Liver (tissue), 9 donors: ENCODE data around the gene U2AF2. TPM values are rescaled to one million over a fixed set of nuclear protein-coding genes. Genes with fewer than 3 reads are reported as not detected.

Source experiments
- DNase-seq: peaks from one replicate; pipeline ENCODE4 v3.0.0-alpha.2; 2017; ENCODE audit warnings: low spot score
- H3K27ac ChIP-seq, 2 donors: one replicate each; pipeline ENCODE4 v1.7.0; 2013; ENCODE audit warnings: inconsistent platforms in 2 of 2, low read length in 2 of 2, control low read depth in 1 of 2, low read depth in 1 of 2, mild to moderate bottlenecking in 1 of 2
- H3K27me3 ChIP-seq, 4 donors: one replicate each; pipeline versions ENCODE4 v1.6.1 to v1.7.0; 2013; ENCODE audit warnings: low read length in 3 of 4, inconsistent platforms in 1 of 4, mild to moderate bottlenecking in 1 of 4, moderate library complexity in 1 of 4; ENCODE audit not compliant: control insufficient read depth in 4 of 4, insufficient read depth in 4 of 4
- H3K36me3 ChIP-seq, 4 donors: one replicate each; pipeline versions ENCODE4 v1.6.1 to v1.7.0; 2013; ENCODE audit warnings: low read length in 3 of 4, mild to moderate bottlenecking in 3 of 4, low read depth in 1 of 4, moderate library complexity in 1 of 4; ENCODE audit not compliant: control insufficient read depth in 4 of 4, insufficient read depth in 3 of 4
- H3K4me1 ChIP-seq, 4 donors: one replicate each; pipeline versions ENCODE4 v1.6.1 to v1.7.0; 2013; ENCODE audit warnings: low read length in 3 of 4, mild to moderate bottlenecking in 3 of 4, moderate library complexity in 1 of 4; ENCODE audit not compliant: control insufficient read depth in 4 of 4, insufficient read depth in 4 of 4
- H3K4me3 ChIP-seq, 3 donors: one replicate each; pipeline versions ENCODE4 v1.6.1 to v1.7.0; 2013; ENCODE audit warnings: low read length in 3 of 3, control low read depth in 1 of 3, low read depth in 1 of 3, mild to moderate bottlenecking in 1 of 3
- H3K9ac ChIP-seq, 2 donors: one replicate each; pipeline ENCODE4 v1.7.0; 2013; ENCODE audit warnings: low read length in 2 of 2, mild to moderate bottlenecking in 2 of 2, moderate library complexity in 2 of 2, control low read depth in 1 of 2, low read depth in 1 of 2
- H3K9me3 ChIP-seq, 4 donors: one replicate each; pipeline versions ENCODE4 v1.6.1 to v1.7.0; 2013; ENCODE audit warnings: low read length in 3 of 4; ENCODE audit not compliant: control insufficient read depth in 4 of 4
- EGR1 ChIP-seq, 2 donors: IDR thresholded peaks; 2 replicates each; pipeline ENCODE4 v1.6.1; 2016 to 2018; ENCODE audit warnings: antibody characterized with exemption in 2 of 2, low read depth in 2 of 2
- FOXA1 ChIP-seq: IDR thresholded peaks from 2 replicates; pipeline ENCODE4 v1.6.1; 2016; ENCODE audit warnings: antibody characterized with exemption
- FOXA2 ChIP-seq: IDR thresholded peaks from 2 replicates; pipeline ENCODE4 v1.6.1; 2016; ENCODE audit warnings: antibody characterized with exemption
- RAD21 ChIP-seq, 2 donors: IDR thresholded peaks; 2 replicates each; pipeline ENCODE4 v1.6.1; 2016; ENCODE audit warnings: antibody characterized with exemption in 2 of 2, mild to moderate bottlenecking in 2 of 2
- RXRA ChIP-seq, 2 donors: IDR thresholded peaks; 2 replicates each; pipeline ENCODE4 v1.6.1; 2017 to 2018; ENCODE audit warnings: antibody characterized with exemption in 2 of 2, mild to moderate bottlenecking in 1 of 2
- SP1 ChIP-seq: IDR thresholded peaks from 2 replicates; pipeline ENCODE4 v1.6.1; 2018; ENCODE audit warnings: antibody characterized with exemption, mild to moderate bottlenecking
- YY1 ChIP-seq: IDR thresholded peaks from 2 replicates; pipeline ENCODE4 v1.6.1; 2016; ENCODE audit warnings: antibody characterized with exemption, mild to moderate bottlenecking
- WGBS: extraction: QIAGEN DNeasy Blood & Tissue Kit; methylation state at CpG from one replicate; pipeline ENCODE4 v1.1.7; 2013; 5-methylcytosine and 5-hydroxymethylcytosine counted together
- polyA plus RNA-seq, 2 donors: library from polyadenylated mRNA; stranded (reverse) in 1 of 2; unstranded in 1 of 2; fragments of 200-250 nt in 1 of 2; fragments of >200 nt in 1 of 2; fragmentation: Nextera tagmentation in 1 of 2; extraction: Ambion mirVana in 1 of 2; gene quantifications; one replicate each; pipeline versions ENCODE4 v1.2.1 to v1.2.3, GENCODE V29; 2013 to 2015
- total RNA-seq, 2 donors: library from RNA; depleted of rRNA; stranded (reverse); fragments of >200 nt; gene quantifications; one replicate each; pipeline ENCODE4 v1.2.3, GENCODE V29; 2014
- TF ChIP-seq, protein P1 (sequence below): IDR thresholded peaks from 2 replicates; pipeline ENCODE4 v1.6.1; 2016; ENCODE audit warnings: antibody characterized with exemption
- TF ChIP-seq, protein P2 (sequence below): fragments of 150-350 bp; IDR thresholded peaks from 2 replicates; pipeline ENCODE4 v1.5.1; 2017; ENCODE audit warnings: improper control_type of control experiment, low read depth, low read length; ENCODE audit not compliant: missing input control
- TF ChIP-seq, protein P3 (sequence below): IDR thresholded peaks from 2 replicates; pipeline ENCODE4 v1.6.1; 2016; ENCODE audit warnings: antibody characterized with exemption, mild to moderate bottlenecking
- donor health status: healthy.
- donor health status: healthy.
- donor health status: healthy.
- donor health status: healthy.
- donor health status: healthy.

Gene U2AF2
- total and polyA plus RNA-seq, 4 donors, result 8.6 to 66.6 (median 51.2) TPM

DNA sequence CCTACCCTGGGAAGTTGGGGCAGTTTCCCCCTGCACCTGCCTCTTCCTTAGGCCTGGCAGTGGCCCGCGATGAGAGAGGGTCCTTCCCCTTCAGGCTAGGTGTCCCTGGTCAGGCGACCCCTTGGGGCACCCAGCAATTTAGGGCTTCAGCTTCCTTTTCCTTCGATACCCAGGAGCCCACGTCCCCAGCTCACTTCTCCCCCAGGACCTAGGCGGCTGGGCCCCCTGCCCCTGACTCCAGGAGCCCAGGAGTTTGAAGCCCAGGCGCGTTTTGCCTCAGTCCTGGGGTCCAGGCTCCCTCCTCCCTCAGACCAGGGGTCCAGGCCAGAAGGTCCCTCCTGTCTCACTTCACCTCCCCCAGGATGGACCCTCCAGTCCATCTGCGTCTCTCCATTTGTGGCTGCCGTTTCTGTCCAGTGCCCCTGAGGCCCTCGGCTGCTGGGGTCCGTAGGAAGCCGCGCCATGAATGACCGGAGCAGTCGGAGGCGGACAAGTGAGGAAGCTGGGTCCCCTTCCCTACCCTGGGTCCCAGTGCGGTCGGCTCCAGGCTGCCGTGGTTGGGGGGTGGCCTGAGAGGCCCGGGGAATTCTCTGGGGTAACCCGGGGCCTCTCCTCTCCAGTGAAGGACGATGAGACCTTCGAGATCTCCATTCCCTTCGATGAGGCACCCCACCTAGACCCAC is 6.1 kb upstream of the U2AF2 start (continued):
- TF ChIP-seq SP1, result no peak

DNA sequence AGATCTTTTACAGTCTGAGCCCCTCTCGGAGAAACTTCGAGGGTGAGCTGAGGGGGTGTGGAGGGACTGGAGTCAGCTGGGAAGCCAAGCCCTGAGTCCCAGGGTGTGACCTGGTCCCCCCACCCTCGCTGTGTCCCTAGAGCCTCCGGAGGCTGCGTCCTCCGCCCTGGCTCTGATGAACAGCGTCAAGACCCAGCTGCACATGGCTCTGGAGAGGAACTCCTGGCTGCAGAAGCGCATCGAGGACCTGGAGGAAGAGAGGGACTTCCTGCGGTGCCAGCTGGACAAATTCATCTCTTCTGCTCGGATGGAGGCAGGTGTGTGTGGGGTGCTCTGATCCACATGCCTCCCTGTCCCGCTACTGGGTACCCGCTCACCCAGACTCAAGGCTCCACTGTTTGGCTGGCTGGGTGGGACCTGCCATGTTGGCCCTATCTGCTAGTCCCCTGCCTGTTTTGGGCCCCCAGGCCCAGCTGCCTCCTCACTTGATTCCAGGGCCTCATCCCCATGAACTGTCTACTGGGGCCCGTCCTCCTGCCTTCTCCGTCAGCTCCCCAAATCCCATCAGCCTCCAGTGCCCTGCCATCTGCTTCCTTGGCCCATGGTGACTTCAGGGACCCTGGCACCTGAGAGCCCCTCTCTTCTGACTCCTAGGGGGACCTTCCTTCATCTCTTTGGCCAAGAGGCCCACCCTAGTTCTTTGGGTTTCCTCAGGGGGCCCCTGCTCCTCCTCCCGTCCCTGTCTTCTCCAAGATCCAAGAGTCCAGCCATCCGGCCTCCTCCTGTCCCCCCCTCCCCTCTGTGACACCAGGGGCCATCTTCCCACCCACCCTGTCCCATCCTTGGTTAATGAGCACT is 5.3 kb upstream of the U2AF2 start:
- no peak for DNase-seq
- Histone ChIP-seq H3K9ac (no peak overlapping the region), H3K4me1 (peaks cover 9 to 34% (median 26%) of the 10 kb centered on the region in 4 donors), H3K4me3 (no peak overlapping the region), H3K27me3 (no peaks in the 10 kb centered on the region), H3K9me3 (no peaks in the 10 kb centered on the region), H3K27ac (no peak overlapping the region), H3K36me3 (peaks cover 0 to 9% (median under 1%) of the 10 kb centered on the region in 4 donors)
- WGBS, result 90% methylated on average over 17 of the region's 17 CpGs
- TF ChIP-seq, protein P1, sequence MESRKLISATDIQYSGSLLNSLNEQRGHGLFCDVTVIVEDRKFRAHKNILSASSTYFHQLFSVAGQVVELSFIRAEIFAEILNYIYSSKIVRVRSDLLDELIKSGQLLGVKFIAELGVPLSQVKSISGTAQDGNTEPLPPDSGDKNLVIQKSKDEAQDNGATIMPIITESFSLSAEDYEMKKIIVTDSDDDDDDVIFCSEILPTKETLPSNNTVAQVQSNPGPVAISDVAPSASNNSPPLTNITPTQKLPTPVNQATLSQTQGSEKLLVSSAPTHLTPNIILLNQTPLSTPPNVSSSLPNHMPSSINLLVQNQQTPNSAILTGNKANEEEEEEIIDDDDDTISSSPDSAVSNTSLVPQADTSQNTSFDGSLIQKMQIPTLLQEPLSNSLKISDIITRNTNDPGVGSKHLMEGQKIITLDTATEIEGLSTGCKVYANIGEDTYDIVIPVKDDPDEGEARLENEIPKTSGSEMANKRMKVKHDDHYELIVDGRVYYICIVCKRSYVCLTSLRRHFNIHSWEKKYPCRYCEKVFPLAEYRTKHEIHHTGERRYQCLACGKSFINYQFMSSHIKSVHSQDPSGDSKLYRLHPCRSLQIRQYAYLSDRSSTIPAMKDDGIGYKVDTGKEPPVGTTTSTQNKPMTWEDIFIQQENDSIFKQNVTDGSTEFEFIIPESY, result no peak
- TF ChIP-seq, protein P2, sequence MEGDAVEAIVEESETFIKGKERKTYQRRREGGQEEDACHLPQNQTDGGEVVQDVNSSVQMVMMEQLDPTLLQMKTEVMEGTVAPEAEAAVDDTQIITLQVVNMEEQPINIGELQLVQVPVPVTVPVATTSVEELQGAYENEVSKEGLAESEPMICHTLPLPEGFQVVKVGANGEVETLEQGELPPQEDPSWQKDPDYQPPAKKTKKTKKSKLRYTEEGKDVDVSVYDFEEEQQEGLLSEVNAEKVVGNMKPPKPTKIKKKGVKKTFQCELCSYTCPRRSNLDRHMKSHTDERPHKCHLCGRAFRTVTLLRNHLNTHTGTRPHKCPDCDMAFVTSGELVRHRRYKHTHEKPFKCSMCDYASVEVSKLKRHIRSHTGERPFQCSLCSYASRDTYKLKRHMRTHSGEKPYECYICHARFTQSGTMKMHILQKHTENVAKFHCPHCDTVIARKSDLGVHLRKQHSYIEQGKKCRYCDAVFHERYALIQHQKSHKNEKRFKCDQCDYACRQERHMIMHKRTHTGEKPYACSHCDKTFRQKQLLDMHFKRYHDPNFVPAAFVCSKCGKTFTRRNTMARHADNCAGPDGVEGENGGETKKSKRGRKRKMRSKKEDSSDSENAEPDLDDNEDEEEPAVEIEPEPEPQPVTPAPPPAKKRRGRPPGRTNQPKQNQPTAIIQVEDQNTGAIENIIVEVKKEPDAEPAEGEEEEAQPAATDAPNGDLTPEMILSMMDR, result no peak

DNA sequence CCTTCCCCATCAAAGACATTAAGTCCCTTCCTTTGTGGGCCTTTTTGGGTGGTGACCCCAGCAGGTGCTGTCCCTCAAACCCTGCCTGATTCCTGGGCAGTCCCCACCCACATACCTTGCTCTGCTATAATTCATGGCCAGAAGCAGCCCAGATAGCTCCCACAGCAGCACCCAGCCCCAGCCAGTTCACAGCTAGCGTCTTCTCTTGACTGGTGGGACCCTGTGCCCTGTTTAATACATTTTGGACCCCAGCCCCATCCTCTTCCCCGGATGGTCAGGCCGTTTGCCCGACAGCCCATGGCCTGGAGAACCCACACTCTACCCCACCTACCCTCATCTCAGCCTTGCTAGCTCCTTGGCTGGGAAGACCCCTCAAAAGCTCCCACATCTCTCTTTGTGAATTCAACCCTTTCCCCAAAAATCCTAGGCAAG is 4.7 kb upstream of the U2AF2 start:
- peaks cover 0 to 6% (median 0%) of the 10 kb centered on the region in 4 donors for H3K36me3 ChIP-seq
- H3K9ac ChIP-seq, result no peak overlapping the region
- TF ChIP-seq RAD21 (IDR thresholded peaks at IDR 0.05) (no peak), EGR1 (IDR thresholded peaks at IDR 0.05; ENCODE audit: low read depth in 2 of 2) (no peak), FOXA1 (no peak), FOXA2 (no peak), RXRA (IDR thresholded peaks at IDR 0.05) (no peak), YY1 (no peak)
- TF ChIP-seq, protein P3, sequence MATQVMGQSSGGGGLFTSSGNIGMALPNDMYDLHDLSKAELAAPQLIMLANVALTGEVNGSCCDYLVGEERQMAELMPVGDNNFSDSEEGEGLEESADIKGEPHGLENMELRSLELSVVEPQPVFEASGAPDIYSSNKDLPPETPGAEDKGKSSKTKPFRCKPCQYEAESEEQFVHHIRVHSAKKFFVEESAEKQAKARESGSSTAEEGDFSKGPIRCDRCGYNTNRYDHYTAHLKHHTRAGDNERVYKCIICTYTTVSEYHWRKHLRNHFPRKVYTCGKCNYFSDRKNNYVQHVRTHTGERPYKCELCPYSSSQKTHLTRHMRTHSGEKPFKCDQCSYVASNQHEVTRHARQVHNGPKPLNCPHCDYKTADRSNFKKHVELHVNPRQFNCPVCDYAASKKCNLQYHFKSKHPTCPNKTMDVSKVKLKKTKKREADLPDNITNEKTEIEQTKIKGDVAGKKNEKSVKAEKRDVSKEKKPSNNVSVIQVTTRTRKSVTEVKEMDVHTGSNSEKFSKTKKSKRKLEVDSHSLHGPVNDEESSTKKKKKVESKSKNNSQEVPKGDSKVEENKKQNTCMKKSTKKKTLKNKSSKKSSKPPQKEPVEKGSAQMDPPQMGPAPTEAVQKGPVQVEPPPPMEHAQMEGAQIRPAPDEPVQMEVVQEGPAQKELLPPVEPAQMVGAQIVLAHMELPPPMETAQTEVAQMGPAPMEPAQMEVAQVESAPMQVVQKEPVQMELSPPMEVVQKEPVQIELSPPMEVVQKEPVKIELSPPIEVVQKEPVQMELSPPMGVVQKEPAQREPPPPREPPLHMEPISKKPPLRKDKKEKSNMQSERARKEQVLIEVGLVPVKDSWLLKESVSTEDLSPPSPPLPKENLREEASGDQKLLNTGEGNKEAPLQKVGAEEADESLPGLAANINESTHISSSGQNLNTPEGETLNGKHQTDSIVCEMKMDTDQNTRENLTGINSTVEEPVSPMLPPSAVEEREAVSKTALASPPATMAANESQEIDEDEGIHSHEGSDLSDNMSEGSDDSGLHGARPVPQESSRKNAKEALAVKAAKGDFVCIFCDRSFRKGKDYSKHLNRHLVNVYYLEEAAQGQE, result no peak
- DNase-seq, result no peak
- H3K4me3 ChIP-seq, result no peak overlapping the region
- WGBS, result 80% methylated on average over 4 of the region's 4 CpGs
- no peaks in the 10 kb centered on the region for H3K9me3 ChIP-seq
- H3K27ac ChIP-seq, result no peak overlapping the region
- no peaks in the 10 kb centered on the region for H3K27me3 ChIP-seq
- H3K4me1 ChIP-seq, result peaks cover 9 to 28% (median 21%) of the 10 kb centered on the region in 4 donors
